Stomach (tissue), 9 donors: Measurements from ENCODE around the gene TSPAN8. TPM values are rescaled to one million over a fixed set of nuclear protein-coding genes. Genes with fewer than 3 reads are reported as not detected.

Experiments used
- DNase-seq, 2 donors: peaks; one replicate each; pipeline versions ENCODE4 v3.0.0 to v3.0.0-alpha.2; 2013 to 2019
- H3K27ac ChIP-seq, 5 donors: fragments of 200-600 bp in 4 of 5; sonication (generic) in 4 of 5; one replicate each; pipeline ENCODE4 v1.5.1; 2013 to 2019; ENCODE audit warnings: mild to moderate bottlenecking in 1 of 5, moderate library complexity in 1 of 5
- H3K27me3 ChIP-seq, 3 donors: fragments of 200-600 bp; sonication (generic); one replicate each; pipeline ENCODE4 v1.5.1; 2017 to 2019; ENCODE audit warnings: mixed run types in 1 of 3
- H3K36me3 ChIP-seq, 4 donors: fragments of 200-600 bp; sonication (generic); 1 replicate in 3 of 4; 2 replicates in 1 of 4; pipeline ENCODE4 v1.5.1; 2016 to 2019
- H3K4me1 ChIP-seq, 4 donors: fragments of 200-600 bp; sonication (generic); one replicate each; pipeline ENCODE4 v1.5.1; 2016 to 2019
- H3K4me3 ChIP-seq, 4 donors: fragments of 200-600 bp; sonication (generic) in 3 of 4; one replicate each; pipeline ENCODE4 v1.5.1; 2016 to 2019; ENCODE audit warnings: mild to moderate bottlenecking in 1 of 4
- H3K9me3 ChIP-seq, 4 donors: fragments of 200-600 bp; sonication (generic); one replicate each; pipeline ENCODE4 v1.5.1; 2016 to 2019
- CTCF ChIP-seq, 7 experiments: fragments of 450-650 bp in 4 of 7; fragments of 200-600 bp in 3 of 7; sonication (generic) in 3 of 7; IDR thresholded peaks; one replicate each; pipeline ENCODE4 v1.5.1; 2016 to 2019; ENCODE audit warnings: antibody characterized with exemption in 7 of 7, control low read depth in 2 of 7, mild to moderate bottlenecking in 1 of 7
- EP300 ChIP-seq: sonication (generic); formaldehyde crosslinking; IDR thresholded peaks from one replicate; pipeline ENCODE4 v1.6.1; 2017; ENCODE audit warnings: antibody characterized with exemption
- POLR2A ChIP-seq, 4 donors: fragments of 450-650 bp; IDR thresholded peaks; one replicate each; pipeline ENCODE4 v1.6.1; 2016; ENCODE audit warnings: antibody characterized with exemption in 4 of 4, control low read depth in 2 of 4, mild to moderate bottlenecking in 1 of 4, moderate library complexity in 1 of 4
- POLR2AphosphoS5 ChIP-seq, 3 donors: sonication (generic); formaldehyde crosslinking; IDR thresholded peaks; one replicate each; pipeline ENCODE4 v1.6.1; 2016; ENCODE audit warnings: antibody characterized with exemption in 3 of 3
- WGBS, 5 donors: extraction: QIAGEN DNeasy Blood & Tissue Kit in 3 of 5; methylation state at CpG; one replicate each; pipeline versions ENCODE4 v1.1.5 to v1.1.7; 2013 to 2018; 5-methylcytosine and 5-hydroxymethylcytosine counted together
- intact Hi-C: fragments of 100-400 bp; cut with DNase I; formaldehyde crosslinking; loops from one replicate; pipeline ENCODE4 v1.15.1; 2023; ENCODE audit warnings: low total_unique reads
- polyA plus RNA-seq, 3 donors: library from polyadenylated mRNA; stranded (reverse); fragments of 200-250 nt; gene quantifications; one replicate each; pipeline ENCODE4 v1.2.3, GENCODE V29; 2013
- total RNA-seq, 5 donors: library from RNA; depleted of rRNA; stranded (reverse); fragments of >200 nt; gene quantifications; one replicate each; pipeline versions ENCODE4 v1.1.0 to v1.2.3, GENCODE V29; 2014 to 2016
- donor health status: healthy with polysubstance abuse.
- donor health status: Bipolar disorder and iron deficiency.
- donor health status: healthy.

The TSPAN8 gene
- total and polyA plus RNA-seq, 8 donors = 15.8 to 532 (median 127) TPM

- Histone ChIP-seq H3K27ac (no peak overlapping the region), H3K27me3 (no peaks in the 10 kb centered on the region), H3K9me3 (peaks cover 0 to 8% (median 3%) of the 10 kb centered on the region in 4 donors), H3K4me3 (no peak overlapping the region), H3K4me1 (peaks cover 0 to 16% (median 2%) of the 10 kb centered on the region in 4 donors), H3K36me3 (no peaks in the 10 kb centered on the region)
- WGBS, 5 donors = 58 to 68% (median 61%) methylated on average over 4 of the region's 4 CpGs
- no peak for TF ChIP-seq EP300
- no peak for TF ChIP-seq CTCF (IDR thresholded peaks at IDR 0.05)
- no peak for TF ChIP-seq POLR2AphosphoS5 (IDR thresholded peaks at IDR 0.05)
- no peak for TF ChIP-seq POLR2A (IDR thresholded peaks at IDR 0.05)
- no peak for DNase-seq
- intact Hi-C loops = no loop called here
Measured at GRCh38 chr12:71190822-71191221, 33.0 kb upstream of the TSPAN8 start.

- intact Hi-C loops = no loop called here
- H3K9me3 ChIP-seq = peaks cover 0 to 8% (median 3%) of the 10 kb centered on the region in 4 donors
- no peak for TF ChIP-seq EP300
- TF ChIP-seq POLR2AphosphoS5 (IDR thresholded peaks at IDR 0.05) = no peak
- TF ChIP-seq CTCF (IDR thresholded peaks at IDR 0.05) = no peak
- no peak for TF ChIP-seq POLR2A (IDR thresholded peaks at IDR 0.05)
- no peaks in the 10 kb centered on the region for H3K27me3 ChIP-seq
- H3K4me1 ChIP-seq = peaks cover 0 to 17% (median 2%) of the 10 kb centered on the region in 4 donors
- no peak for DNase-seq
- WGBS, 5 donors = 77 to 93% (median 89%) methylated on average over 3 of the region's 3 CpGs
- H3K36me3 ChIP-seq = no peaks in the 10 kb centered on the region
- H3K4me3 ChIP-seq = no peak overlapping the region
- peak overlapping the region in 3 of 5 donors; percentile 39 to 74 (median 51) for H3K27ac ChIP-seq
Measured at GRCh38 chr12:71187379-71187778, 29.6 kb upstream of the TSPAN8 start.

- WGBS, 5 donors = 35 to 70% (median 63%) methylated on average over 4 to 5 of the region's 5 CpGs
- Histone ChIP-seq H3K4me1 (peaks cover 0 to 17% (median 2%) of the 10 kb centered on the region in 4 donors), H3K27me3 (no peaks in the 10 kb centered on the region), H3K9me3 (peaks cover 0 to 8% (median 3%) of the 10 kb centered on the region in 4 donors), H3K4me3 (no peak overlapping the region), H3K27ac (peak overlapping the region in 3 of 5 donors; percentile 39 to 74 (median 51)), H3K36me3 (no peaks in the 10 kb centered on the region)
- peak in 1 of 2 donors; percentile 39 for DNase-seq
- no peak for TF ChIP-seq EP300
- TF ChIP-seq CTCF (IDR thresholded peaks at IDR 0.05) = no peak
- TF ChIP-seq POLR2AphosphoS5 (IDR thresholded peaks at IDR 0.05) = no peak
- intact Hi-C loops = no loop called here
Measured at GRCh38 chr12:71186571-71187288, 28.9 kb upstream of the TSPAN8 start.

DNA sequence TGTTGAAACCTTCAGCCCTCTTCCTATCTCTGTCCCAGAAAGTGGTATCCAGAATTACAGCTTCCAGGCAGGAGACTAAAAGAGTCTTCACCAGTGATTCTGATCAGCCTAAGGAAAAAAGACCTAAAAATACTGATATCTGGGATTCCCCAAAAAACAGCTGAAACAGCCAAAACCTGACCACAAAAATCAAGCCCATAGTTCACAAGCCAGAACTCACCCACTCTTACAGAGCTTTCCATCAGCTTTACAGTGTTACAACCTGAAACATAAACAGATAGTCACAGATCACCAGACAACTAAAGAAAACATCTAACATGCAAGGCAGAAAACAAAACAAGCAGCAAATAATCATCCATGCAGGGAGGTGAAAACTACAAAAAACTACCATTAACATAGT is 26.0 kb upstream of the TSPAN8 start:
- H3K9me3 ChIP-seq = peaks cover 0 to 8% (median 3%) of the 10 kb centered on the region in 4 donors
- no peak for TF ChIP-seq EP300
- TF ChIP-seq POLR2AphosphoS5 (IDR thresholded peaks at IDR 0.05) = no peak
- no peak for TF ChIP-seq CTCF (IDR thresholded peaks at IDR 0.05)
- no peak for TF ChIP-seq POLR2A (IDR thresholded peaks at IDR 0.05)
- intact Hi-C loops = no loop called here
- H3K27me3 ChIP-seq = no peaks in the 10 kb centered on the region
- no peak overlapping the region for H3K27ac ChIP-seq
- no peaks in the 10 kb centered on the region for H3K36me3 ChIP-seq
- H3K4me3 ChIP-seq = no peak overlapping the region
- peaks cover 0 to 9% (median 0%) of the 10 kb centered on the region in 4 donors for H3K4me1 ChIP-seq
- no peak for DNase-seq
